ENCODE results near the gene SOHLH1.

The SOHLH1 gene

GRCh38 chr9:135681161-135681560, 18.1 kb downstream of the SOHLH1 start:
- H3K4me2 ChIP-seq: no peak overlapping the region
- H3K27ac ChIP-seq: no peak overlapping the region
- H2AFZ ChIP-seq (ENCODE audit: low read depth): no peak overlapping the region
- H3K79me2 ChIP-seq (ENCODE audit: insufficient read depth, low read depth): no peaks in the 10 kb centered on the region
- peaks cover 53% of the 10 kb centered on the region for H3K27me3 ChIP-seq (ENCODE audit: insufficient read depth, low read depth)
- no peak overlapping the region for H3K9ac ChIP-seq
- no peaks in the 10 kb centered on the region for H4K20me1 ChIP-seq (ENCODE audit: insufficient read depth)
- H3K36me3 ChIP-seq (ENCODE audit: insufficient read depth): no peaks in the 10 kb centered on the region
- H3K4me1 ChIP-seq (ENCODE audit: low read depth, poor library complexity, severe bottlenecking): no peaks in the 10 kb centered on the region
- H3K4me3 ChIP-seq (IDR thresholded peaks at IDR 0.05; ENCODE audit: insufficient read depth, low read depth, low read length): no peak overlapping the region
- no peak for TF ChIP-seq CTCF (conservative IDR thresholded peaks at IDR 0.05; ENCODE audit: low read depth, low read length)

GRCh38 chr9:135680056-135680455, 19.2 kb downstream of the SOHLH1 start:
- Histone ChIP-seq H3K4me3 (IDR thresholded peaks at IDR 0.05; ENCODE audit: insufficient read depth, low read depth, low read length) (no peak overlapping the region), H3K4me2 (no peak overlapping the region), H3K27me3 (ENCODE audit: insufficient read depth, low read depth) (peaks cover 62% of the 10 kb centered on the region), H2AFZ (ENCODE audit: low read depth) (no peak overlapping the region), H3K79me2 (ENCODE audit: insufficient read depth, low read depth) (no peaks in the 10 kb centered on the region), H3K4me1 (ENCODE audit: low read depth, poor library complexity, severe bottlenecking) (no peaks in the 10 kb centered on the region), H3K9ac (no peak overlapping the region), H4K20me1 (ENCODE audit: insufficient read depth) (no peaks in the 10 kb centered on the region), H3K27ac (no peak overlapping the region), H3K36me3 (ENCODE audit: insufficient read depth) (no peaks in the 10 kb centered on the region)
- TF ChIP-seq CTCF (conservative IDR thresholded peaks at IDR 0.05; ENCODE audit: low read depth, low read length): no peak

- no peak overlapping the region for H2AFZ ChIP-seq (ENCODE audit: low read depth)
- no peaks in the 10 kb centered on the region for H3K4me1 ChIP-seq (ENCODE audit: low read depth, poor library complexity, severe bottlenecking)
- no peaks in the 10 kb centered on the region for H3K36me3 ChIP-seq (ENCODE audit: insufficient read depth)
- no peaks in the 10 kb centered on the region for H3K79me2 ChIP-seq (ENCODE audit: insufficient read depth, low read depth)
- no peak overlapping the region for H3K9ac ChIP-seq
- no peak for TF ChIP-seq CTCF (conservative IDR thresholded peaks at IDR 0.05; ENCODE audit: low read depth, low read length)
- no peak overlapping the region for H3K27ac ChIP-seq
- H3K4me2 ChIP-seq: no peak overlapping the region
- no peaks in the 10 kb centered on the region for H4K20me1 ChIP-seq (ENCODE audit: insufficient read depth)
- peaks cover 63% of the 10 kb centered on the region for H3K27me3 ChIP-seq (ENCODE audit: insufficient read depth, low read depth)
- H3K4me3 ChIP-seq (IDR thresholded peaks at IDR 0.05; ENCODE audit: insufficient read depth, low read depth, low read length): no peak overlapping the region
Observed at GRCh38 chr9:135678236-135679017, 20.9 kb downstream of the SOHLH1 start.

DNA sequence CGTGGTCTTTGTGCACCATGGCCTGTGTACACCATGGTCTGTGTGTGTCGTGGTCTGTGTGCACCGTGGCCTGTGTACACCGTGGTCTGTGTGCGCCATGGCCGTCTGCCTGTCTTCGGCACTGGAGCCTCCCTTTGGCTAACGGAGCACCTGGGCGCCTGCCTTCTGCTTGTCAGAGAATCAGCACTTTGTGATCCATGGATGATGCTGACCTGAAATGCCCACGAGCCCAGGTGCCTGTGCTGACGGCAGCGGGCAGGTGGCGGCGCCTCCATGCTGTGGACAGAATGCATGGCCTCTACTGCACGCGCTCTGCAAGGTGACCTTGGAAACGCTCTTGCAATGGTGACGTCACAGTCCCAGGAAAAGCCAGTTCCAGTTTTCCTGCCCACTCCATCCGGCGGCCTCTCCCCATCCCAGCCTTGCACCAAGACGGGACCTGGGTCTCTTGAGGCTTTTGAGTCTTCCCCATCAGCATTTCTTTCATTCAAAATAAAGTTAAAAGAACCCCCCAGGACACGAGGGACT, 21.6 kb downstream of the SOHLH1 start:
- H3K36me3 ChIP-seq (ENCODE audit: insufficient read depth): no peaks in the 10 kb centered on the region
- no peaks in the 10 kb centered on the region for H3K4me1 ChIP-seq (ENCODE audit: low read depth, poor library complexity, severe bottlenecking)
- H2AFZ ChIP-seq (ENCODE audit: low read depth): no peak overlapping the region
- no peak overlapping the region for H3K4me3 ChIP-seq (IDR thresholded peaks at IDR 0.05; ENCODE audit: insufficient read depth, low read depth, low read length)
- no peak for TF ChIP-seq CTCF (conservative IDR thresholded peaks at IDR 0.05; ENCODE audit: low read depth, low read length)
- H4K20me1 ChIP-seq (ENCODE audit: insufficient read depth): no peaks in the 10 kb centered on the region
- no peak overlapping the region for H3K9ac ChIP-seq
- H3K27me3 ChIP-seq (ENCODE audit: insufficient read depth, low read depth): peaks cover 61% of the 10 kb centered on the region
- H3K4me2 ChIP-seq: no peak overlapping the region
- no peaks in the 10 kb centered on the region for H3K79me2 ChIP-seq (ENCODE audit: insufficient read depth, low read depth)
- H3K27ac ChIP-seq: no peak overlapping the region

All from KMS-11 (cell line).